NK-92 (cell line): ENCODE measurements around the gene KCNN3.

Source experiments
- DNase-seq: peaks from one replicate; lab custom pipeline; 2025; ENCODE audit not compliant: unreplicated experiment; lab: John Stamatoyannopoulos, UW

Gene KCNN3

GRCh38 chr1:154842635-154843034, 27.4 kb downstream of the KCNN3 start:
- DNase-seq = no peak

DNA sequence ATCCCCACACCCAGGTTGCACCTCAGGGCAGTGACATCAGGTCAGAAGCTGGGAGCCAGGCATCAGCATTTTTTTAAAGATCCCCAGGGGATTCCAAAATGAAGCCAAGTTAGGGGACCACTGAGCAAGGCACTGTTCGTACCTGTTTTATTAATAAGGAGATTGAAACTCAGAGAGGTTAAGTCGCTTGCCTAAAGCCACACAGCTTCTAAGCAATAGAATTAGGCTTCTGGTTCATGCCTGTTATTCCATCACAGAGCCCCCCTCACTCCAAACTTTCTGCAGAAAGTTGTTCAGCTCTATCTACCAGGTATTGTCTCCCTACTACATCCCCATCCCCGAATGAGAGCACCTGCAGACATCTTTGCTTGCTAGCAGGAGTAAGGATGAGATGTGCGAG, 28.7 kb downstream of the KCNN3 start:
- no peak for DNase-seq

DNA sequence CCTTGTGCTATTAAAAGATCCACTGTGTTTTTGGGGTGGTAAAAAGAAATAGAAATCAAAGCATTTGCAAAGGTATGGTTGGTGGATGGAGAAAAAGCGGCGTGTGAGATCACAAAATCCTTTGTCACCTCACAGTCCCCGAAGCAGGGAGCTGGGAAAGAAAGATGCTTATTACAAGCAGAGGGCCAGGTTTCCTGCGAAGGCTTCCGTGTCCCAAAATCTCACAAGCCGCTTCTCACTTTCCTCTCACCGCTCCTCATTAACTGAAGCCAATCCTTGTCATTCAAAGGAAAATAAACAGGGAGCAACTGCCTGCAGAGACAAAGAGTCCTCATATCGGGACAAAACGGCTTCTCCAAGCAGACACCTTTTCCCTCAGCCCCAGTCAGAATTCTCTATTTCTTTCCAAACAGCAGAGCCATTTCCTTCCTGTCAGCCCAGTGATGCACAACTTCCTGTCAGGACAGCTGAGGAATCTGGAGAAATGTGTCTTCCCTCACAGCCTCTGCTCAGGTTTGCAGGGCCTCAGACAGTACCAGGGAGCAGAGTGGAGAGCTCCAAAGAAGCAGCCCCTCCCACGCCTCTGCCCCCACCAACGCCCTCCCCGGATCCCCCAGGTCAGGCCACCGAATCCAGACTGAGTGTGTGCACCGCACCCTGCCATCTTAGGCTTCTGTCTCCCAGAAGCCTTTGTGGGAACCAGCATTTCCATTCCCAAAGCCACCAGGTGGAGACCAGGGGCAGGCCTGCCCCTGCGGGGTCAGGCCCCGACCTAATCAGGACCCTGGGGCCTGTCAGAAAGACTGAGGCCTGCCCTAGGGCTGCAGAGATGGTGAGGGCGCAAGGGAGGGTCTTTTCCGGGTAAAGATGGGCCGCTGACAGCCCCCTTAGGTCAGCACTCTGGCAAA, 29.6 kb downstream of the KCNN3 start:
- DNase-seq = no peak

GRCh38 chr1:154839691-154840090, 30.4 kb downstream of the KCNN3 start:
- no peak for DNase-seq

DNA sequence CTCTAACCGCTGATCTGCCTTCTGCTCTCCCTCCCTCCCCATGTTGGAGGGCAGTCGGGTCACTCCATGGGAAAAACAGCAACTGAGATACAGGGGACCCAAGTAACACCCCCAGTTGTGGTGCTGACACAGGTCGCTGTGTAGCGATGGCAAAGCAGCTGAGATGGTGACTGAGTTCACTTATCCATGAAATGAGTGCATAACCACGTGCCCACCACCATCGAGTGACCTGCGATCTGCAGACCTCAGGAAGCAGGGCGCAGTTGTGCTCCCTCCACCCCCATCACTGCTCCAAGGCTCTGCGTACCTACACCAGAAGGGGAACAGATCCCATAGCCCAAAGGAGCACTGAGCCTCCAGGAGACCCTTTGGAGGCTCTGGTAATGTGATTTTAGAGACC, 31.1 kb downstream of the KCNN3 start:
- no peak for DNase-seq

DNA sequence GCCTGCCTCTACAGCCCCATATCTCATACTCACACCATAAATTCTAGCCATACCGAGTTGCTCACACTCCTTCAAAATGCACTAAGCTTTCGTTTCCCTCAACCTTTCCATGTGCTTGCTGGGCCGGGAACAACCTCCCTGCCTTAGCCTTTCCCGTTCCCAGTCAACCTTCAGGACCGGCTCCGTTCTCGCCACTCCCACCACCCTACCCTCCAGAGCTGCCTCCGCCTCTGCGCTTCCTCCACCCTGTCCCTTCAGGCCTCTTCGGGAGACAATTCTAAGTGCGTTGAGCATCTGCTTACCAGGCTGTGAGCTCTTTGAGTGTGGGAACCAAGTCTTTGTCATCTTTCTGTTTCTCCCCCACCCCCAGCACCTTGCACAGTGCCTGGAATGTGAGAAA, 31.6 kb downstream of the KCNN3 start:
- DNase-seq = no peak

DNA sequence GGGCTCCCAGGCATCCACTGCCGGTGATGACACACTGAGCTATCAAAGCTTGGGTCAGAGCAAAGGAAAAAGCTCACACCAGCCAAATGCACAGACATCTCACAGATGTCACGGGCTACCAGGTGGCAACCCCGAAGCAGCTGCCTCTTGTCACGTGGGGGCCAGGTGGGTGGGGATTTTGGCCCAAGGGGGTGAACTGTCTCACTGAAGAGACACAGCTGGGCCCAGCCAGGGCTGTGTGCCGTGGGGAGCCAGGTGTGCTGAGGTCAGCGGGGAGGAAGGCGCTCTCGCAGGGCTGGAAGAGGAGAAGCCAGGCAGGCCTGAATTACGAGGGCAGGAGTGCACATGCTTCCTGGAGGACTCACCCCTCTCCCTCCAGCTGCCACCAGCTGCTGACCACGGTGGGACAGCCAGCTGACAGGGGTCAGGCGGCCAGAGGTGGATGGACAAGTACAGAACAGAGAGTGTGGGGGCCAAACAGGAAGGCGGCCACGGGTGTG, 32.4 kb downstream of the KCNN3 start:
- DNase-seq = no peak

DNA sequence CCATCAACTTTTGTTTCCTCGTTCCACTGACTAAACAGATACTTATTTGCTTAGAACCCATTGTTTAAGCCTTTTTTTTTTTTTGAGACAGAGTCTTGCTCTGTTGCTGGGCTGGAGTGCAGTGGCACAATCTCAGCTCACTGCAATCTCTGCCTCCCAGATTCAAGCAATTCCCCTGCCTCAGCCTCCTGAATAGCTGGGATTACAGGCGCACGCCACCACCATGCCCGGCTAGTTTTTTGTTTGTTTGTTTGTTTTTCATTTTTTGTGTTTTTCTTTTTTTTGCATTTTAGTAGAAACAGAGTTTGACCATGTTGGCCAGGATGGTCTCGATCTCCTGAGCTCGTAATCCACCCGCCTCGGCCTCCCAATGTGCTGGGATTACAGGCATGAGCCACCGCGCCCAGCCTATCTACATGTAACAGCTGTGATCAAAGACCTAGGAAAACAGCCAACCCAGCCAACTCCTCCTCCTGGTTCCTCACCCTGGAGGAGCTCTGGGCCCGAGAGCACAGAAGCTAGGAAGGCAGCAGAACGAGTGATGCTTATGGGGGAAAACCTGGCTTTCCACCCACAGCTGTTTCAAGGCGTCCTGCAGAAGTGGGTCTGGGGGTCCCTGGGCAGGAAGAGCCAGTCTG, 32.9 kb downstream of the KCNN3 start:
- DNase-seq = no peak

DNA sequence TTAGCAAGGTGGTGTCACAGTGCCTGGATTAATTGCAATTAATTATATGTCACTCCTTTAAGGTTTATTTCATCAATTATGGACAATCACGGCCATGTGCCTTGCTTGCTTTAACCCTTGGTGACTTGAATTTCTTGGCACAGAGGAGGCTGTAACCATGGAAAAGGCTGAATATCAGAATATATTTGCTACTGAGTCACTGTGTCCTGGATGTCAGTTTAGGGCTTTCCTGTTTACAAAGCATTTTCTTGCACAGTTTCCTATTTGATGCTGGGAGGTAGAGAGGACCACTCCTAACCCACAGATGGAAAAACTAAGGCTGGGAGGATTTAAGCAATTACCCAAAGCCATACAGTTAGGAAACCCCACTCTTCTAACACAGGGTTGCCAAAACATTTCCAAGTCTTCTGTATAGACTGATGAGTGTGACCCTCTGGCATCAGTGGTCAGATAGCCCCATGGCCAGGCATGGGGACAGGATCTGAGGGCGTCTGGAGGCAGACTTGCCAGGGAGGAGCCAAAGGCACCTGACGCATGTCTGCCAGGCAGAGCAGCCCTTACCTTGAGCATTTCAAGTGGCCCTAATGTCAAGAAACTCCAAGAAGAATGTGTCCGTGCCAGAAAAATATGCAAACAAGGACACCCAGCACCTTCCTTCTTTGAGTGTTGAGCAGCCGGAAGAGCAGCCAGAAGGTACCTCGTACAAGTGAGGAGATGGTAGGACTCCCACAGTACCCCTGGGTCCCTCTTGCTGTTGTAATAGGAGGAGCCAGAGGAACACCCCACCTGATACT, 34.4 kb downstream of the KCNN3 start:
- DNase-seq = no peak

DNA sequence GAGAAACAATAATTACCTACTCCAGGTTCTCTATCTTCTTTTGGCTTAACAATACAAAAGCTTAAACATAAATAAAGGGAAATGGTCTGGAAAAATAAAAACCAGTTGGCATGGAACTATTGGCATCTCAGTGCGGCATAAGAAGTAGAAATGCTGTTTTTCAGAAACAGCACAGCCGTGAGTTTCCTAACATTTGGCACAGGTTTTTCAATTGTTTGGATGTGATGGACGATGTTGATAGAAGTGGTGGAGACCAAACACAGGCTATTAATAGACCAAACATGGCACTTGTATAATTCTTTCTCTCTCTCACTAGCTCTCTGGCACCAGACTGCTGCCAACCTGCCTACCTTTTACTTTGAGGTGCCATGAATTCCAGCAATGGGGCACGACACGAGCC, 36.2 kb downstream of the KCNN3 start:
- no peak for DNase-seq

DNA sequence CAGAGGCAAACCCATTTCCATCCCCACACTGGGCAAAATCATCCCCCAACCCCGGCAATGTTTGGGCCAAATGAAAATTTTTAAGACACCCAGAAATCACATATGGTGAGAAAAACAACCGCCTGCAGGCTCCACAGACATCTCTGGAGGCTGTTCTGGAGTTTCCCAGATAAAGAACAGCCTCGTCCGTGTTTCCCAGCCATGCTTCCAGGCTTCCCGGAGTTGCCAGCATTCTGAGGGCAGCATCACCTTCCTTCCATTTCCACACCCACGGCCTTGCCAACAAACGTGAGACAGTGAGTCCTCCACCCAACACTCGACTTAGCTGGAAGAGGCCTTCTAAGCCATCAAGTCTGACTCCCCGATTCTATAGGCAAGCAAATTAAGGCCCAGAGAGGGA, 36.9 kb downstream of the KCNN3 start:
- DNase-seq = no peak

- DNase-seq = no peak
Observed at GRCh38 chr1:154832384-154832783, 37.7 kb downstream of the KCNN3 start.

DNA sequence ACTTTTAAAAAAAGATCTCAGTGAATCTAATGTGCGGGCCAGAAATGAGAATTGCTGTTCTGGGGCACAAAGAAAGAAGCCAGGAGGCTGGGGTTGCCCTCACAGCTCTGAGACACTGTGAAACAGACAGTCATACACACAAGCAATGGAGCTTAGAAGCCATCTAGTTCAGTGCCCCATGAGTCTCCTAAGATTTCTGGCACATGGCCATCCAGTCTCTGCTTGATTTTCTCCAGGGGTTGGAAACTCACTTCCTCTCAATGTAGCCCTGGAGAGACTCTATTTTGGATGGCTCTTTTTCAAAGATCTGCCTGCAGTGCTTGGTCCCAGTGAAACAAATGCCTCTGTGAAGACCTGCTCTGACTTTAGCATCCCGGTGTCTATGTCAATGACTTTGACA, 38.6 kb downstream of the KCNN3 start:
- DNase-seq = no peak

GRCh38 chr1:154829062-154829461, 41.0 kb downstream of the KCNN3 start:
- no peak for DNase-seq

DNA sequence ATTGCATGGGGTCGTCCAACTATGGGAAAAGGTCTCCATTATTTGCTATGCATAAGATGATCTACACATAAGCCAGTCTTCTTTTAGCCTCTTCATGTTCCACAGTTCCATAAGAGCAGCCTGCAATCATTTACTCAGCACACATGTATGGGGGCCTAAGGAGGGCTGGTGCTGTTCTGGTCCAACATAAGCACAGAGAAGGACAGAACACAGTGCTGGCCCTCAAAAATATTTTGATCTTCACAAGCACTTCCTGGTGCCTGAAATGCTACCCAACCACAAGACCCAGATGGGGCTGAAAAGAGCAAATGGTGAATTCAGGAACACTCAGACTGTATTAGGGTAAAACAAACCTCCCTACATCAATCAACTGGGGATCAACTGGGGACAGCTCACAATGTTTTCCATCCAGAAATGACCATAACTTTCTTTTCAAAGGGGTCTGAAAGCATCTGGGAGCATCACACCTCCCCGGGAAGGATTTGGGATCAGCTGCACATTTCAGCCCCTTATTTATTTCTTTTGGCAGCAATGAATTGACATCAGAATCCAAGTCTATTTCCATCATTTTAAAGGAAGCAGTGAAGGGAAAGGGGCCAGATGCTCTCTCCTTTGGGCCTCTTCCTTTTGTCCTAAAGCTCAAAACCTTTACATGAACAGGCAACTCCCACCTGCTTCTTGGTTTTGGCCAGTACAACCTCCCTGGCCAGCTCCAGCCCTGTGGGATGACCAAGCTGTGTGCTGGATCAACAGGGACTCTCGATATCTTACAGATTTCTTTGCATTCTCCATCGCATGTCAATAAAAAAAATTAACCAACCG, 45.7 kb downstream of the KCNN3 start:
- no peak for DNase-seq

DNA sequence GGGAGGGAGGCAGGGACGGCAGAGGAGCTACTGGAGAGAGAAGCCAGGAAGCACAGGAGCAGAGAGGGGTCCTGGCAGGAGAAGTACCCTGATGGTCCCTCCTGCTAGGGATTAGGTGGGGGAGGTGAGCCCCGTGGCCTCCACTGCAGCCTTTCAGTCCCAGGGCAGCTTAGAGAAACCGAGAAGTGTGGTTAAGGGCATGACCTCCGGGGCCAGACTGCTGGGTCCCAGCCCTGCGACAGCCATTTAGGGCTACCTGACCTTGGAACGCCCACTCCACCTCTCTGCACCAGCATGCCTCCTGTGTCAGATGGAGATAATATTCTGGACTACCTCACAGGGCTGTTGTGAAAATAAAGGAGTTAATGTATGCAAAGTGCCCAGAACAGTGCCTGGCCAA, 47.4 kb downstream of the KCNN3 start:
- no peak for DNase-seq

DNA sequence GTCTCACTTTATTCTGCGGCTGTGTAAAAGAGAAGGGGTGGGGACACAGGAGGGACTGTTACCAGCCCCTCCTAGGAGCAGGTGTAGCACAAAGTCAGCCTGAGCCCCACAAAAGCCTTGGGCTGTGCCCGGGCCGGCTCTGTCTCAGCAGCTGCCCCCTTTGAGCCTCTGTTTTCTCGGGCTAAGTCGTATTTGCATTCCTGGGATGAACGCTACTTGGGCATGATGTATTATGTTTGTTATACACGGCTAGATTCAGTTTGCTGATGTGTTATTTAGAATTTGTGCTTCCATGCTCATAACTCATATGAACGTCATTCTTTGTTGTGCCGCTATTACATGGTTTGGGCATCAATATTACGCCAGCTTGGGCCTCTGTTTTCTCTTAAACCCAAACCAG, 47.8 kb downstream of the KCNN3 start:
- no peak for DNase-seq

GRCh38 chr1:154821083-154821482, 49.0 kb downstream of the KCNN3 start:
- DNase-seq = no peak

DNA sequence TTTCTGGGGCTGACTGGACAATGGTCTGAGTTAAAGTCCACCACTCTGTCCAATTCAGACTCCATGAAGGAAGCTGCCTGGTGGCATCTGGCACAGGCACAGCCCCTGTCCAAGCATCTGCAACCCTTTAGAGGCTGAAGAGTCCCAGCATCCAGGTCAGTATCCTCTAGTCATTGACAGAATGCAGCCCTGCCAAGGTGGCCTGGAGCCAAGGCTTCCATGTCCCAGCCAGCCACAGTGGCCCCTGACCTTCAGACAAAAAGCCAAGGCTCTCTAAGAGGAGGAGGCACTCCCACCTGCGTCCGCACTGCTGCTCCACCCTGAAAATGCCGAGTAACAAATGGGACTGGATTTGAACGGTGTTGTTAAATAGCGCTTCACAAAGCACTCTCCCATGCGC, 49.4 kb downstream of the KCNN3 start:
- DNase-seq = no peak

GRCh38 chr1:154819628-154820590, 50.2 kb downstream of the KCNN3 start:
- DNase-seq = no peak
